D721Med (cell line): Measurements from ENCODE around the gene LMF1.
A peak's percentile ranks its signal among the peaks of the same experiment; 100 is the strongest.

Source experiments
- DNase-seq: peaks from one replicate; pipeline ENCODE4 v3.0.0; 2011; ENCODE audit warnings: low spot score; ENCODE audit not compliant: insufficient read length
- FAIRE-seq: peaks from 2 replicates; lab custom pipeline; 2011; peaks lifted over from hg19 to GRCh38; lab: Jason Lieb, UNC
- TF ChIP-seq, protein P1 (sequence below): IDR thresholded peaks from 2 replicates; pipeline ENCODE4 v1.5.1; 2012; ENCODE audit warnings: mild to moderate bottlenecking, control low read depth; ENCODE audit not compliant: insufficient read depth; ENCODE audit errors: missing control alignments

Gene LMF1

DNA sequence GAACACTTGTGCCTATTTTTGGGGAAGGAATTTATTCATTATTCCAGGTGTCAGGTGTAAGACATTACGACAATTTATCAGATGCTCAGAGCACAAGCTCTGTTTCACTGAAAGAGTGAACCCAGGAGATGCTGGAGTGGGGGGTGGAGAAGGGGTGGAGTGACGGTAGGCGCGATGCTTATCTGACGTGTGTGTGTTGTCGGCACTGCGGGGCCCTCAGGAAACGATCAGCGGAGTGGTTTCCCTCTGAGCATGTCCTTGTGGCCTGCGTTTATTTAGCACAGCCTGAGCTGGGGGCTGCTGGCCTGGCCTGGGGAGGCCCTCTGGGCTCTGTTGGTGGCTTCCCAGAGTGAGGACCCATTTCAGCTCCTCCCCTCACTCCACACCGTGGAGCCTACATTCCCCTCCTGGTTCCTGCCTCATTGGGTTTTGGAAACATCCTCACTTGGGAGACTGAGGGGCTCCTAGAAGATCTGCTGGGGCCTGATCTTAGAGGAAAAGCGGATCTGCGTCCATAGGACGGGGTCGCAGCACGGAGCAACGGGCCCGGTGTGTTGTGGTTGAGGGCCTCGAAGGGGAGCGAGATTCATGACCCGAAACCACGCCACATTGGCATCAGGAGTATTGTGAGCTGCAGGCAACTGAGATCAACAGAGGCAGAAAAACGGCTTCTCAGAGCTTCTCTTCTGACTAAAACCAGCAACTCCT, 151.3 kb downstream of the LMF1 start:
- no peak for FAIRE-seq
- TF ChIP-seq, protein P1, sequence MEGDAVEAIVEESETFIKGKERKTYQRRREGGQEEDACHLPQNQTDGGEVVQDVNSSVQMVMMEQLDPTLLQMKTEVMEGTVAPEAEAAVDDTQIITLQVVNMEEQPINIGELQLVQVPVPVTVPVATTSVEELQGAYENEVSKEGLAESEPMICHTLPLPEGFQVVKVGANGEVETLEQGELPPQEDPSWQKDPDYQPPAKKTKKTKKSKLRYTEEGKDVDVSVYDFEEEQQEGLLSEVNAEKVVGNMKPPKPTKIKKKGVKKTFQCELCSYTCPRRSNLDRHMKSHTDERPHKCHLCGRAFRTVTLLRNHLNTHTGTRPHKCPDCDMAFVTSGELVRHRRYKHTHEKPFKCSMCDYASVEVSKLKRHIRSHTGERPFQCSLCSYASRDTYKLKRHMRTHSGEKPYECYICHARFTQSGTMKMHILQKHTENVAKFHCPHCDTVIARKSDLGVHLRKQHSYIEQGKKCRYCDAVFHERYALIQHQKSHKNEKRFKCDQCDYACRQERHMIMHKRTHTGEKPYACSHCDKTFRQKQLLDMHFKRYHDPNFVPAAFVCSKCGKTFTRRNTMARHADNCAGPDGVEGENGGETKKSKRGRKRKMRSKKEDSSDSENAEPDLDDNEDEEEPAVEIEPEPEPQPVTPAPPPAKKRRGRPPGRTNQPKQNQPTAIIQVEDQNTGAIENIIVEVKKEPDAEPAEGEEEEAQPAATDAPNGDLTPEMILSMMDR: no peak
- no peak for DNase-seq

DNA sequence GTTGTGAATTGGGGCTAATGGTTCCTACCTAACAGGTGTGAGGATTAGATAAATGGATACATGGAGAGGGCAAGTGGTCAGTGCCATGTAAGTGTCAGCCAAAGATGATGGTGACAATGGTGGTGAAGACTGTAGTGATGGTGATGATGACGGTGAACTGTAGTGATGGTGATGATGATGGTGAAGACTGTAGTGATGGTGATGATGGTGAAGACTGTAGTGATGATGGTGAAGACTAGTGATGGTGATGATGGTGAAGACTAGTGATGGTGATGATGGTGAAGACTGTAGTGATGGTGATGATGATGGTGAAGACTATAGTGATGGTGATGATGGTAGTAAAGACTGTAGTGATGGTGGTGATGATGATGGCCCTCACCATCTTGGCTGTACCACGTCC, 152.2 kb downstream of the LMF1 start:
- TF ChIP-seq, protein P1: no peak
- FAIRE-seq (peak; percentile 97), DNase-seq (no peak)

DNA sequence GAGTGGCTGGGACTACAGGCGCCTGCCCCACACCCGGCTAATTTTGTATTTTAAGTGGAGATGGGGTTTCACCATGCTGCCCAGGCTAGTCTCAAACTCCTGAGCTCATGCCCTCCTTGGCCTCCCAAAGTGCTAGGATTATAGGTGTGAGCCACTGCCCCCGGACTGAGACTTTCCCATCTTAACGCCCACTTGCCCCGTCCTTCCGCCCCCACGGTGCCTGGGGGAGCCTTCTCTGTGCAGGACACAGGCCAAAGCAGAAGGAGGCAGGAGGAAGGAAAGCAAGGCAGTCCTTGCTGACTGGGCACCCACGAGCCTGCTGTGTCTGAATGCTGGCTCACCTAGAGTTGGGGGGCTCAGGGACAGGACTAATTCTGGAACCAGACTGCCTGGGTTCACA, 152.7 kb downstream of the LMF1 start:
- TF ChIP-seq, protein P1: no peak
- DNase-seq: no peak
- no peak for FAIRE-seq

DNA sequence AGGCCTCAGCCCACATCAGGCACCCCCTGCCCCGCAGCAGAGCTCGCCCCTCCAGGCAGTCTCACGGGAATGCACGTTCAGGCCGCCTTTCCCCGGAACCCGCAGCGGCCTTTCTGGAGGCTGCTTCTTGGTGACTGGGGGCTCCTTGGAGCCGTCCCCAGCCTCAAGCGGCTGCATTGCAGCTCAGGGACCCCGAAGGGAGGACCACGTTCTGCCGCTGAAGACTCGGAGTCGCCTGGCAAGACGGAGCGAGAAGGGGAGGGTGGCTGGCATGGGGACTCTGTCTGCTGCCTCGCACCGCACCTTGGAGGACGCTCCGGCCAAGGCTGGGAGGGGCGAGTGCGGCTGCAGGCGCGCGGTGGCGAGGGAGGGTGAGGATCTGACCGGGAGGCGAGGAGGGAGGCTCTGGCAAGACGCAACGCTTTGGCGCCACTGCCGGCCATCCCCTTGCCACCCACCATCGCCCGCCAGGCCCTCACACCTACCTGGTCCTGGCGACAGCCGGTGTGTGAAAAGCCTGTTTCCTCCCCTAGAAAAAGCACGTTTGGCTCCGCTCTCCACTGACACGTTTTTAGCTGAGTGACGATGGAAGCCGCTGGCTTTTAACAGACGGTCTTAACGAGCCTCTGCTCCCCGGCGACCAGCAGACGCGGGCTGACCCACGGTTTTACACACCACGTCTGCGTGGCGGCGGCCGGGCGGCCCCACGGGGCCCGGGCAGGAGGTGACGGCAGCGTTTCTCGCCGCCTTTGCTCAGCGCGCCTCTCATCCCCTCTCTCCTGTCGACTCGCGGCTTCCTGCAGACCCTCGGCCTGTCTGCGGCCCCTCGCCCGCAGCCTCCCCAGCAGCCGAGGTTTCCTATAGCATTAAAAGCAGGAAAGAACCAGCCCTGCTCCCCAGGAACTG, 153.5 kb downstream of the LMF1 start:
- DNase-seq (no peak), FAIRE-seq (no peak)
- TF ChIP-seq, protein P1: no peak

DNA sequence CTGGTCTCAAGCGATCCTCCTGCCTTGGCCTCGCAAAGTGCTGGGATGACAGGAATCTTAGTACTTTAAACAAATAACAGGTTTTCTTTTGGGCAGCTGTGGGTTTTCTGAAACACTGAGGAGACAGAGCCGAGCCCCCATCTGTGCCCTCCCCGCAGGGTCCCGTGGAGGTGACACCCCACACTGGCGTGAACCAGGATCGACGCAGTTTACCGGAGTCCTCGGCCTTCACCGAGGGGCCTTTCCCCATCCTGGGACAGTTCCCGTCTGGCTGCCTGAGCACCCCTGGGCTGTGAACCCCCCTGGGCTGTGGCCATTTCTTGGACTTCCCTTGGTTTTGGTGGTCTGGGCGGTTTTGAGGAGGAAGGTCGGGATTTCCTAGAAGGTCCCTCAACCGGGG, 154.9 kb downstream of the LMF1 start:
- FAIRE-seq (no peak), DNase-seq (no peak)
- TF ChIP-seq, protein P1: no peak

DNA sequence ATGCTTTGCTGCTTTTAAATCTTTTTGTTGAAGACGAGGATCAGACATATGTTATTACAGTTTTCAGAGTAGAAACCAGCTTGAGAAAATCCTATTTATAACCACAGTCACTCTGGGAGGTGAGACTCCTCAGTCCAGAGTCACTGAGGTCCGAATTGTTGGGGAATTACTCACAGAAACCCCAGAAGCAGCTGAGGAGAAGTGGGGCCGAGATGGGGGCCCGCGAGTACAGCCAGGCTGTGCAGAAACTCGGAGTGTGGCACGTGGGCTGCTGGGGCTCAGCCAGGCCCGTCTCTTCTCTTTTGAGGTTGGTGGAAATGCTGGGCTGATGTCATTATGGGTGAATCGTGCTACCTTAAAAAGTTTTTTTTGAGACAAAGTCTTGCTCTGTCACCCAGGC, 155.8 kb downstream of the LMF1 start:
- TF ChIP-seq, protein P1: no peak
- DNase-seq (no peak), FAIRE-seq (no peak)
